Measurements from ENCODE around the gene EHBP1L1.

GRCh38 chr11:65560555-65561418 is 15.1 kb upstream of the EHBP1L1 start:
- TF ChIP-seq CTCF (optimal IDR thresholded peaks at IDR 0.05 in 1 of 3, IDR thresholded peaks at IDR 0.05 in 1 of 3, conservative IDR thresholded peaks at IDR 0.05 in 1 of 3; ENCODE audit: extremely low read depth in 1 of 3, insufficient read depth in 2 of 3, low read length in 3 of 3): no peak
- TF ChIP-seq EZH2 (IDR thresholded peaks at IDR 0.05; ENCODE audit: low read length): no peak
